SK-N-MC (cell line): ENCODE results near the gene COG5.

ENCODE experiments used
- DNase-seq: peaks from one replicate; pipeline ENCODE4 v3.0.0-alpha.2; 2011; ENCODE audit warnings: low read depth, low spot score
- H3K27ac ChIP-seq: fragments of 200-600 bp; sonication (generic); 2 replicates; pipeline ENCODE4 v1.5.1; 2016; ENCODE audit warnings: mixed run types
- H3K36me3 ChIP-seq: fragments of 200-600 bp; sonication (generic); 2 replicates; pipeline ENCODE4 v1.6.1; 2017; ENCODE audit warnings: antibody characterized with exemption, low read length, mixed read lengths; ENCODE audit not compliant: insufficient read depth
- H3K4me3 ChIP-seq: fragments of 200-600 bp; sonication (generic); 2 replicates; pipeline ENCODE4 v1.5.1; 2016
- H3K9ac ChIP-seq: fragments of 200-600 bp; sonication (generic); 2 replicates; pipeline ENCODE4 v1.8.0; 2017; ENCODE audit warnings: mixed run types, mixed read lengths; ENCODE audit not compliant: insufficient read length
- H3K9me3 ChIP-seq: fragments of 200-600 bp; sonication (generic); 2 replicates; pipeline ENCODE4 v1.6.1; 2017; ENCODE audit warnings: low read depth, mild to moderate bottlenecking, antibody characterized with exemption, low read length, moderate library complexity, mixed read lengths
- EZH2 ChIP-seq: fragments of 200-600 bp; sonication (generic); IDR thresholded peaks from one replicate; pipeline ENCODE4 v1.6.1; 2017; ENCODE audit warnings: antibody characterized with exemption
- FOXP2 ChIP-seq: optimal IDR thresholded peaks from 2 replicates; pipeline ENCODE3; 2011; ENCODE audit warnings: mild to moderate bottlenecking, moderate library complexity; ENCODE audit not compliant: insufficient read depth; ENCODE audit errors: extremely low read length, control extremely low read depth
- POLR2AphosphoS5 ChIP-seq: IDR thresholded peaks from 2 replicates; pipeline ENCODE4 v1.6.1; 2012; ENCODE audit warnings: mild to moderate bottlenecking, low read depth, low read length, borderline replicate concordance

COG5 gene

GRCh38 chr7:107446531-107446930 lies 117.2 kb downstream of the COG5 start:
- TF ChIP-seq POLR2AphosphoS5 (no peak), FOXP2 (no peak), EZH2 (no peak)
- no peak for DNase-seq
- H3K9me3 ChIP-seq = no peaks in the 10 kb centered on the region
- no peak overlapping the region for H3K27ac ChIP-seq
- no peaks in the 10 kb centered on the region for H3K36me3 ChIP-seq
- H3K9ac ChIP-seq = no peak overlapping the region
- H3K4me3 ChIP-seq = no peak overlapping the region

GRCh38 chr7:107442678-107443077 lies 121.0 kb downstream of the COG5 start:
- no peak for TF ChIP-seq POLR2AphosphoS5
- TF ChIP-seq EZH2 = no peak
- TF ChIP-seq FOXP2 = no peak
- Histone ChIP-seq H3K9me3 (no peaks in the 10 kb centered on the region), H3K9ac (no peak overlapping the region), H3K27ac (no peak overlapping the region), H3K4me3 (no peak overlapping the region), H3K36me3 (no peaks in the 10 kb centered on the region)
- no peak for DNase-seq

GRCh38 chr7:107441581-107442422 lies 121.9 kb downstream of the COG5 start:
- no peaks in the 10 kb centered on the region for H3K36me3 ChIP-seq
- no peak overlapping the region for H3K9ac ChIP-seq
- TF ChIP-seq FOXP2 (no peak), EZH2 (no peak), POLR2AphosphoS5 (no peak)
- H3K9me3 ChIP-seq = no peaks in the 10 kb centered on the region
- DNase-seq = no peak
- H3K4me3 ChIP-seq = no peak overlapping the region
- no peak overlapping the region for H3K27ac ChIP-seq

- no peaks in the 10 kb centered on the region for H3K9me3 ChIP-seq
- TF ChIP-seq EZH2 (no peak), FOXP2 (no peak), POLR2AphosphoS5 (no peak)
- no peak overlapping the region for H3K27ac ChIP-seq
- no peaks in the 10 kb centered on the region for H3K36me3 ChIP-seq
- H3K9ac ChIP-seq = no peak overlapping the region
- DNase-seq = no peak
- no peak overlapping the region for H3K4me3 ChIP-seq
These were observed 124.7 kb downstream of the COG5 start for GRCh38 chr7:107439025-107439424.

DNA sequence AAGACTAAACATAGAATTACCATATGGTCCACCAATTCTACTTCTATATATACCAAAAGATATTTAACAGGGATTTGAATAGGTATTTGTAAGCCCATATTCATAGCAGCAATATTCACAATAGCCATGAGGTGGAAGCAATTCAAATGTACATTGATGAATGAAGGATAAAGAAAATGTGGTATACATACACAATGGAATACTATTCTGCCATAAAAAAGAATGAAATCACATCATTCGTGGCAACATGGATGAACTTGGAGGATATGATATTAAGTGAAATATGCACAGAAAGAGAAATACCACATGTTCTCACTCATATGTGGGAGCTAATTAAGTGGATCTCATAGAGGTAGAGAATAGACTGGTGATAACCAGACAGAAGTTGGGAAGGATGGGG lies 128.0 kb downstream of the COG5 start:
- H3K9me3 ChIP-seq = no peaks in the 10 kb centered on the region
- no peak overlapping the region for H3K4me3 ChIP-seq
- TF ChIP-seq FOXP2 (no peak), EZH2 (no peak), POLR2AphosphoS5 (no peak)
- no peak overlapping the region for H3K27ac ChIP-seq
- no peak overlapping the region for H3K9ac ChIP-seq
- H3K36me3 ChIP-seq = no peaks in the 10 kb centered on the region
- DNase-seq = no peak

DNA sequence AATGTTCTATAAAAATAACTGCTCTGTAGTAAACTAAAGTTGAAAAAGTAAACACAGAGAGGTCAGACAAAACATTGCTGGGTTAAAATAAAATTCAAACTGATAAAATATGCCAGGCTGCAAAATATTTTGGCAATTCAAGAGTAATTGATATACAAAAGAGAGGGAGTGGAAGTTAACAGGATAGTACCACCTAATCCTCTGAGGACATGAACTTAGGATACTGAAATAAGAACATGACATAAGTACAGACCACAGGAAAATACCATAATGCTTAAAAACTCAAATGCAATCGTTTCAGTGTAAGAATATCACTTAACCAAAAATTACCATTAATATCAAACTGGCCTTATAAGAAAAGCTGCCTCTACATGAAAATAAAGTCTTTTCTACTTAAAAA lies 131.5 kb downstream of the COG5 start:
- no peak for TF ChIP-seq POLR2AphosphoS5
- TF ChIP-seq FOXP2 = no peak
- TF ChIP-seq EZH2 = no peak
- Histone ChIP-seq H3K9ac (no peak overlapping the region), H3K9me3 (no peaks in the 10 kb centered on the region), H3K4me3 (no peak overlapping the region), H3K36me3 (no peaks in the 10 kb centered on the region), H3K27ac (no peak overlapping the region)
- no peak for DNase-seq

GRCh38 chr7:107430057-107430456 lies 133.7 kb downstream of the COG5 start:
- no peak for DNase-seq
- TF ChIP-seq EZH2 (no peak), POLR2AphosphoS5 (no peak), FOXP2 (no peak)
- Histone ChIP-seq H3K36me3 (no peaks in the 10 kb centered on the region), H3K9me3 (no peaks in the 10 kb centered on the region), H3K27ac (no peak overlapping the region), H3K4me3 (no peak overlapping the region), H3K9ac (no peak overlapping the region)

- TF ChIP-seq EZH2 = no peak
- TF ChIP-seq FOXP2 = no peak
- no peak for TF ChIP-seq POLR2AphosphoS5
These were observed 135.1 kb downstream of the COG5 start for GRCh38 chr7:107428642-107429041.

More at GRCh38 chr7:107428642-107429041, 135.1 kb downstream of the COG5 start:
- H3K36me3 ChIP-seq = no peaks in the 10 kb centered on the region
- H3K4me3 ChIP-seq = no peak overlapping the region
- H3K9ac ChIP-seq = no peak overlapping the region
- H3K9me3 ChIP-seq = no peaks in the 10 kb centered on the region
- no peak for DNase-seq
- H3K27ac ChIP-seq = no peak overlapping the region
